Central memory CD4-positive, alpha-beta T cell (primary cell): ENCODE results near the gene KIF2C.
"Not testable (repeated sequence)": the region's sequence is repeated elsewhere in the genome, so short reads cannot be mapped to it uniquely, and the experiment has no call there.

Experiments
- DNase-seq: peaks from one replicate; pipeline ENCODE4 v3.0.0; 2022
- total RNA-seq, 3 experiments: gene quantifications; one replicate each; lab custom pipeline; 2026; lab: John Stamatoyannopoulos, UW

Gene KIF2C
- total RNA-seq: 0.82 to 2.9 (median 2.3) reads per million in 3 experiments

DNA sequence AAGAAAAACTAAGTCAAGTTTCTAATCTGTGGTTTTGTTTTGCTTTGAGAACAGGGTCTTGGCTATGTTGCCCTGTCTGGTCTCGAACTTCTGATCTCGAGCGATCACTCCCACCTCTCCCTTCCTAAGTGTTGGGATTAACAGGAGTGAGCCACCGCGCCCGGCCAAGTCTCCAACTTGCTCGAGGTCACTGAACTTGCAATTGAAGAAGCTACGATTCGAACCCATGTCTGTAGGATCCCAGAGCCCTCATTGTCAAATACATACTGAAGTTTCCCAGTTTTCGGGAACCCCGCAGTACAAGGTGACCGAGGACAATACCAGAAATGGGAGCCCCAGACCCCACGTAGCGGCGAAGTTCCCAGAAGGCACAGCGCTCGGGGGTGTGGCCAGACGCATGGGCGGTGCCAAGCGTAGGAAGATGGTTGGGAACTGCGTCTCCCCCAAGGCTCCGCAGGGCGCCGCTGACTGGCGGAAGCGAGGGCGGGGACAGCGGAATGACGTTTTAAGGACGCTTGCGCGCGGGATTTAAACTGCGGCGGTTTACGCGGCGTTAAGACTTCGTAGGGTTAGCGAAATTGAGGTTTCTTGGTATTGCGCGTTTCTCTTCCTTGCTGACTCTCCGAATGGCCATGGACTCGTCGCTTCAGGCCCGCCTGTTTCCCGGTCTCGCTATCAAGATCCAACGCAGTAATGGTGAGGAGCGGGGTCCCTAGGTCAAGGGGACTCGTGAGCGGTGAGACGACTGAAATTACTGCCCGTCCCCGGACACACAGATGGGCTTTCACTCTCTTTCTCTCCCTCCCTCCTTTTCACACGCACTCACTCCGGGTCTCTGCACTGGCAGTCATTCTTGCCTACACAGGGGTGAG, at the start of gene KIF2C:
KIF2C (plus strand) TSS at position 531 of the 872 bp plus-strand sequence; CDS start at position 627, 96 bp downstream.
- peak; percentile 94 for DNase-seq

DNA sequence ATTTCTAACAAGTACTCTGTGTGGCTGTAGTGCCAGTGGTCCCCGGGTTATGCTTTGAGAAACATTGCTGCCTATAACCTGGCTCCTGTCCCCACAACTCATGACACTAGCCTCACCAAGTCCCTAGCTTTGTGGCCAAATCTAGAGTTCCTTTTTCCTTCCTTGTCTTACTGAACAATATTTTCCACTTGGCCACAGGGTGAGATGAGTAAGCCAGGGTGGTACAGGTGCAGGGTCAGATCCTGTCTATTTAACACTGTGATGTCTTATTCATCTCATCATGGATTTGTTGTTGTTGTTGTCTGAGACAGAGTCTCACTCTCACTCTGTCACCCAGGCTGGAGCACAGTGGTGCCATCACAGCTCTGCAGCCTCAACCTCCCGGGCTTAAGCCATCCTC, 46.5 kb upstream of the KIF2C start:
- DNase-seq: no peak

- DNase-seq: no peak
These were observed 45.7 kb upstream of the KIF2C start for GRCh38 chr1:44693900-44694299.

- no peak for DNase-seq
These were observed 44.7 kb upstream of the KIF2C start for GRCh38 chr1:44694863-44695478.

DNA sequence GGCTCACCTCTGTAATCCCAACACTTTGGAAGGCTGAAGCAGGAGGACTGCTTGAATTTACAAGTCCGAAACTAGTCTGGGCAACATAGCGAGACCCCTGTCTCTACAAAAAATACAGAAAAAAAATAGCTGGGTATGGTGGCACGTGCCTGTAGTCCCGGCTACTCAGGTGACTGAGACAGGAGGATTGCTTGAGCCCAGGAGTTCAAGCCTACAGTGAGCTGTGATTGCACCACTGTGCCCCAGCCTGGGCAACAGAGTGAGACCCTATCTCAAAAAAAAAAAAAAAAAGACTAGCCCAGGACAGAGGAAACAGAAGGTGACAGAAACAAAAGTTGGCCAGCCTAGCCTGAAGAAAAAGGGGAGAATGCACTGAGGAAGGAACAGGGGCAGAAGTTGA, 44.0 kb upstream of the KIF2C start:
- DNase-seq: no peak

- DNase-seq: no peak
These were observed 43.5 kb upstream of the KIF2C start for GRCh38 chr1:44696101-44696500.

- DNase-seq: peak; percentile 19
These were observed 42.8 kb upstream of the KIF2C start for GRCh38 chr1:44696789-44697345.

- no peak for DNase-seq
These were observed 41.5 kb upstream of the KIF2C start for GRCh38 chr1:44698138-44698537.

GRCh38 chr1:44699375-44699774, 40.3 kb upstream of the KIF2C start:
- not testable (repeated sequence) for DNase-seq

GRCh38 chr1:44700573-44700972, 39.1 kb upstream of the KIF2C start:
- DNase-seq: no peak

- DNase-seq: no peak
These were observed 38.5 kb upstream of the KIF2C start for GRCh38 chr1:44701141-44701573.

- no peak for DNase-seq
These were observed 34.2 kb upstream of the KIF2C start for GRCh38 chr1:44705470-44705869.

GRCh38 chr1:44705938-44706337, 33.7 kb upstream of the KIF2C start:
- DNase-seq: no peak

GRCh38 chr1:44707112-44707881, 32.3 kb upstream of the KIF2C start:
- DNase-seq: no peak

DNA sequence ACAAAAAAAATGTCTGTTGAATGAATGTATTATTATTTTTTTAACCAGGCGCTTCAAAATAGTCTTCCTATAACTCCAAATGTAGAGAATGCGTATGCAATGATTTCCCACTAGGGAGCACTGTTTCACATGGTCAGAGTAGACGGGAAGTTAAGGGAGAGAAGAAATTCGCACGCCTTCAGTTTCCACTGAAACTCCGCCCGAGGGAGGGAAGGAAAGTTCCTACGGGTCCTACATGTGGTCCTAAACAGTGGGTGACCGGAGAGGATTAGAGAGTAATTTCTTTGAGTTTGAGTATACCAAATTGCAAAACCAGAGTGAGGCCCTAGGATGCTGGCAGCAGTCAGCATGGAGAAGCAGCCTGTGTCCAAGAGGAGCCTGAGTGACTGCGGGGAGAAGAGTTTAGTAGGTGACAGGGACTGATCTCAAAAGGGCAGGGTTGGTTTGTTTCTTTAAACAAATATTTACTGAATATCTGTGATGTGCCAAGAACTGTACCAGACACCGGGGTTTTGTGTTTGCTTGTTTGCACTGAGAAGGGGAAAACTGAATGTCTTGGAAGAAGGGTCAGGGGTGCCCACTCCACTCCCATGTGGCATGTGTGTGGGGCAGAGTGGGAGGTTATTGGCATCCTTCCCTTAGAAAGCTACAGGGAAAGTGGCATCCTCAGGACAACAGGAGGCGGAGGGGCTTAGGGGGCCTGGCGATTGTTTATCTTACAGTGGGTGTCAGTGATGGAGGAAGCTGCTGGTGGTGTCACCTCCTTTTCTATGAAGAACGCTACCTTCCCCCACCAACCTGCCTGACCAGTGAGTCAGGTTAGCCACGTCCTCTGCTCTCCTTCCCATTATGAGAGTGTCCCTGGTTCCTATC, 31.4 kb upstream of the KIF2C start:
- DNase-seq: peak; percentile 39

GRCh38 chr1:44713321-44713781, 26.3 kb upstream of the KIF2C start:
- no peak for DNase-seq

DNA sequence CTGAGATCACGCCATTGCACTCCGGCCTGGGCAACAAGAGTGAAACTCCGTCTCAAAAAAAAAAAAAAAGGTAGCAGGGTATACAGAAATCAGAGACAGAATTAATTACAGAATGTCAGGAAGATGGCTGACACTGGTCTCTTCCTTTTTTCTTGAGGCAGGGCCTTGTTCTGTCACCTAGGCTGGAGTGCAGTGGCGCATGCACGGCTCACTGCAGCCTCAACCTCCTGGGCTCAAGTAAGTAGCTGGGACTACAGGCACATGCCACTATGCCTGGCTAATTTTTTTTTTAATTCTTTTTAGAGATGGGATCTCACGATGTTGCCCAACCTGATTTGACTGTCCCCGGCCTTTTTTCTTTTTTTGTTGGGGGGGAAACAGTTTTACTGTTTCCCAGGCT, 25.1 kb upstream of the KIF2C start:
- DNase-seq: no peak

- DNase-seq: peak; percentile 65
These were observed 24.6 kb upstream of the KIF2C start for GRCh38 chr1:44714944-44715571.

DNA sequence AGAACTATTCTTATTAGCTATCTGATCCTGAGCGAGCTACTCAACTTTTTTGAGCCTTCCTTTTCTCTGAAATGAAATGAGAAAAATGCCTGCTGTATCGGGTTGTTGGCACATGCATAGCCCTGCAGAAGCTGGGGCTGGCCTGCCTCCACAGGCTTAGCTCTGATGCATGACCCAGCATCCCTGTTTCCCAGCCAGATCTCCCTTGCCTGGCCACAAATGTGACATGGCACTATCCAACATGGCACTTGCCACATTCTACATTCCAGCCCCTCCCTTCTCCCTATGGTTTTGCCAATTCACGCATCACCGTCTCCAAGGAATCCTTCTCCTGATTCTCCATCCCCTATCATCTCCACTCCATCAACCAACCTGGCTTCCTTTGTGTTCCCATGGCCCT, 22.5 kb upstream of the KIF2C start:
- no peak for DNase-seq

DNA sequence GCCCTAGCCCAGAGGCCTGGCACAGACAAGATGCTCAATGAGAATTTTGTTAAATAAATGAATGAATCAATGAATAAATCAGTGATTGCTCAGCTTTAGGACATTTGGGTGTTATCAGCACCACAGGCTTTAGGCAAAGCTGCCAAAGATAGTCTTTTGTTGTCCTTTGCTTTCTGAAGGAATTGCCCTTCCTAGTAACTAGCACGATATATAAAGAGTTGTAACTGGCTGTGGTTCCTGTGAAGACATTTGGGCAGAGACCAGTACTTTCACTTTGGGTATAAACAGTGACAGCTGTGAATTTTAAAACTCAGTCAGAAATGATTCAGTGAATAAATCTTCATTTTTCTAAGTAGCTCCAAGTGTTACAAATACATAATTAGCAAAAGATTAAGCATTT, 22.0 kb upstream of the KIF2C start:
- no peak for DNase-seq

DNA sequence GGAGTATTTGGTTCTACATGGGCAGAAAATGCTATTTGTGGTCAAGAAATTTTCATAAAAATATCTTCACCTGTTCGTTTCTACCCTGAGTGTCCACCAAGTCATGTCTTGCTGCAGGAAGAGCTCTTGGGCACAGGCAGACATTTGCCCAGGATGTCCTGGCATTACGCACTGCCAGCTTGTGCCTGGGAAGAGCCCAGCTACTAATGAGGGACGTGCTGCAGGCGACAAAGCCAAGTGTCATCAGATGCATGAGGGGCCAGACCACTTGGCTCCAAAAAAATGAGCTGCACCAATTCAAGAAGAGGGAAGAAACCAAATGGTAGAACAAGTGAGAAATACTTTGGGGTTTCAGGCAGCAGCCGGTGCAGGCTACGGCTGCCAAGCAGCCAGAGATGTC, 21.5 kb upstream of the KIF2C start:
- no peak for DNase-seq
